SK-N-SH (cell line): Measurements from ENCODE around the gene PLA2G2D.

ENCODE experiments used
- CTCF ChIP-seq: fragments of 200-600 bp; sonication (generic); IDR thresholded peaks from 2 replicates; pipeline ENCODE4 v1.6.1; 2017; ENCODE audit warnings: antibody characterized with exemption, mild to moderate bottlenecking, moderate library complexity
- EP300 ChIP-seq, 2 experiments: IDR thresholded peaks; 2 replicates each; pipeline versions ENCODE4 v1.4.0 to v1.6.1; 2012; ENCODE audit warnings: borderline replicate concordance in 1 of 2, low read depth in 1 of 2, low read length in 1 of 2
- RAD21 ChIP-seq: IDR thresholded peaks from 2 replicates; pipeline ENCODE4 v1.6.1; 2012; ENCODE audit warnings: mild to moderate bottlenecking, low read length
- SIN3A ChIP-seq: IDR thresholded peaks from 2 replicates; pipeline ENCODE4 v1.6.1; 2012; ENCODE audit warnings: low read depth, mild to moderate bottlenecking, low read length, moderate library complexity, borderline replicate concordance

DNA sequence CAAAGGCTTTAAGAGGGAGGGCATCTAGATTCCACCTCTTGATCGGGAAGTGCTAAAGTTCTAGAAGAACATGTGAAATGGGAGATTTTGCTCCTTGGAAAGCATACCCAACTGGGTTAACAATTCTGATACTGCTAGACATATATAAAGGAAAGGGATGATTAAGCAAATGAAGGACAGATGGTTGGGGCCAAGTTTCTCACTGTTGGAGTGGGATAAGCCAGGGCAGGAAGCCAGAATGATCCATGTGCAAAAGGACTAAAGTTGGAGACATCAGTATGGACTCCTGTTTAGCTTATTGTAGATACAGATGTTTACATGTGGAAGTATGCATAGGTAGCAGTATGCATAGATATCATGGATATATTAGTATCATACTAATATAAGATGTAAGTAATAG is 32.5 kb downstream of the PLA2G2D start:
- TF ChIP-seq CTCF (no peak), RAD21 (no peak), SIN3A (no peak), EP300 (IDR thresholded peaks at IDR 0.05; ENCODE audit: borderline replicate concordance in 1 of 2, low read depth in 1 of 2, low read length in 1 of 2) (no peak)
